ENCODE measurements around the gene ABCC5. TPM values are rescaled to one million over a fixed set of nuclear protein-coding genes. Genes with fewer than 3 reads are reported as not detected.

ABCC5 gene
- total and polyA plus RNA-seq, 2 experiments from 2014 or later: 14.7 to 17.1 TPM

GRCh38 chr3:183933160-183933559, 84.5 kb downstream of the ABCC5 start:
- Histone ChIP-seq H3K27me3 (replicated peaks; ENCODE audit: insufficient read depth) (no peaks in the 10 kb centered on the region), H3K4me3 (no peak overlapping the region), H3K79me2 (ENCODE audit: insufficient read depth) (no peaks in the 10 kb centered on the region), H3K4me2 (ENCODE audit: unreplicated experiment) (no peak overlapping the region), H4K20me1 (ENCODE audit: insufficient read depth) (no peaks in the 10 kb centered on the region), H3K9me3 (ENCODE audit: low read depth) (no peaks in the 10 kb centered on the region), H3K9ac (no peak overlapping the region), H3K4me1 (ENCODE audit: insufficient read depth) (no peaks in the 10 kb centered on the region), H2AFZ (no peak overlapping the region), H3F3A (ENCODE audit: insufficient read depth) (no peaks in the 10 kb centered on the region), H3K36me3 (ENCODE audit: low read depth) (peaks cover 3% of the 10 kb centered on the region), H3K9me2 (ENCODE audit: insufficient read depth) (no peaks in the 10 kb centered on the region), H3K27ac (no peak overlapping the region)
- in situ Hi-C loops (cut with MboI): no loop called here
- no peak for TF ChIP-seq EZH2phosphoT487 (IDR thresholded peaks at IDR 0.05; ENCODE audit: insufficient read depth, low read depth)
- no peak for TF ChIP-seq EZH2 (IDR thresholded peaks at IDR 0.05; ENCODE audit: insufficient read depth, poor library complexity, severe bottlenecking)
- DNase-seq: no peak
- WGBS, 2 experiments (ENCODE audit: low coverage in 1 of 2, low lambda C conversion rate in 2 of 2, missing lambda C conversion rate in 2 of 2): 90 to 95% methylated on average over 3 of the region's 3 CpGs

- no peak for DNase-seq
- Histone ChIP-seq H3K9me3 (ENCODE audit: low read depth) (no peaks in the 10 kb centered on the region), H2AFZ (no peak overlapping the region), H3F3A (ENCODE audit: insufficient read depth) (no peaks in the 10 kb centered on the region), H3K36me3 (ENCODE audit: low read depth) (no peaks in the 10 kb centered on the region; the same call in none of the 2 replicates), H3K27ac (no peak overlapping the region), H3K79me2 (ENCODE audit: insufficient read depth) (no peaks in the 10 kb centered on the region), H3K9me2 (ENCODE audit: insufficient read depth) (no peaks in the 10 kb centered on the region), H3K27me3 (replicated peaks; ENCODE audit: insufficient read depth) (no peaks in the 10 kb centered on the region), H4K20me1 (ENCODE audit: insufficient read depth) (no peaks in the 10 kb centered on the region), H3K4me3 (no peak overlapping the region), H3K9ac (no peak overlapping the region), H3K4me1 (ENCODE audit: insufficient read depth) (no peaks in the 10 kb centered on the region), H3K4me2 (ENCODE audit: unreplicated experiment) (no peak overlapping the region)
- WGBS, 2 experiments (ENCODE audit: low coverage in 1 of 2, low lambda C conversion rate in 2 of 2, missing lambda C conversion rate in 2 of 2): 96 to 97% methylated on average over 2 of the region's 2 CpGs
- in situ Hi-C loops (cut with MboI): no loop called here
- no peak for TF ChIP-seq EZH2phosphoT487 (IDR thresholded peaks at IDR 0.05; ENCODE audit: insufficient read depth, low read depth)
- no peak for TF ChIP-seq EZH2 (IDR thresholded peaks at IDR 0.05; ENCODE audit: insufficient read depth, poor library complexity, severe bottlenecking)
Measured at GRCh38 chr3:183931881-183932280, 85.8 kb downstream of the ABCC5 start.

GRCh38 chr3:183930086-183930485, 87.6 kb downstream of the ABCC5 start:
- TF ChIP-seq EZH2 (IDR thresholded peaks at IDR 0.05; ENCODE audit: insufficient read depth, poor library complexity, severe bottlenecking) (no peak), EZH2phosphoT487 (IDR thresholded peaks at IDR 0.05; ENCODE audit: insufficient read depth, low read depth) (no peak)

GRCh38 chr3:183927059-183927458, 90.6 kb downstream of the ABCC5 start:
- no peaks in the 10 kb centered on the region for H3K9me3 ChIP-seq (ENCODE audit: low read depth)
- H3K4me3 ChIP-seq: no peak overlapping the region
- no peak for TF ChIP-seq EZH2phosphoT487 (IDR thresholded peaks at IDR 0.05; ENCODE audit: insufficient read depth, low read depth)
- no peak for TF ChIP-seq EZH2 (IDR thresholded peaks at IDR 0.05; ENCODE audit: insufficient read depth, poor library complexity, severe bottlenecking)
- no peak overlapping the region for H3K9ac ChIP-seq
- H3K27me3 ChIP-seq (replicated peaks; ENCODE audit: insufficient read depth): no peaks in the 10 kb centered on the region
- no peaks in the 10 kb centered on the region for H3K79me2 ChIP-seq (ENCODE audit: insufficient read depth)
- H3K9me2 ChIP-seq (ENCODE audit: insufficient read depth): no peaks in the 10 kb centered on the region
- no peaks in the 10 kb centered on the region for H3K4me1 ChIP-seq (ENCODE audit: insufficient read depth)
- H2AFZ ChIP-seq: no peak overlapping the region
- DNase-seq: no peak
- in situ Hi-C loops (cut with MboI): no loop called here
- H3K36me3 ChIP-seq (ENCODE audit: low read depth): no peaks in the 10 kb centered on the region; the same call in 1 of the 2 replicates
- no peak overlapping the region for H3K27ac ChIP-seq
- H3K4me2 ChIP-seq (ENCODE audit: unreplicated experiment): no peak overlapping the region
- WGBS, 2 experiments (ENCODE audit: low coverage in 1 of 2, low lambda C conversion rate in 2 of 2, missing lambda C conversion rate in 2 of 2): 91 to 94% methylated on average over 3 of the region's 3 CpGs
- no peaks in the 10 kb centered on the region for H4K20me1 ChIP-seq (ENCODE audit: insufficient read depth)
- no peaks in the 10 kb centered on the region for H3F3A ChIP-seq (ENCODE audit: insufficient read depth)

More at GRCh38 chr3:183930086-183930485, 87.6 kb downstream of the ABCC5 start:
- Histone ChIP-seq H3K9me2 (ENCODE audit: insufficient read depth) (no peaks in the 10 kb centered on the region), H3K36me3 (ENCODE audit: low read depth) (no peaks in the 10 kb centered on the region; the same call in none of the 2 replicates), H3K27ac (no peak overlapping the region), H3K4me3 (no peak overlapping the region), H3K9me3 (ENCODE audit: low read depth) (no peaks in the 10 kb centered on the region), H3K4me2 (ENCODE audit: unreplicated experiment) (no peak overlapping the region), H2AFZ (no peak overlapping the region), H4K20me1 (ENCODE audit: insufficient read depth) (no peaks in the 10 kb centered on the region), H3F3A (ENCODE audit: insufficient read depth) (no peaks in the 10 kb centered on the region), H3K27me3 (replicated peaks; ENCODE audit: insufficient read depth) (no peaks in the 10 kb centered on the region), H3K79me2 (ENCODE audit: insufficient read depth) (no peaks in the 10 kb centered on the region), H3K9ac (no peak overlapping the region), H3K4me1 (ENCODE audit: insufficient read depth) (no peaks in the 10 kb centered on the region)
- in situ Hi-C loops (cut with MboI): no loop called here
- 90 to 91% methylated on average over 10 of the region's 10 CpGs for WGBS, 2 experiments (ENCODE audit: low coverage in 1 of 2, low lambda C conversion rate in 2 of 2, missing lambda C conversion rate in 2 of 2)
- DNase-seq: no peak

- H3K4me1 ChIP-seq (ENCODE audit: insufficient read depth): no peaks in the 10 kb centered on the region
- in situ Hi-C loops (cut with MboI): loop anchor here (25.0 kb wide), 1 partner anchor 612 kb away; no protein-coding TSS in a partner anchor
- no peaks in the 10 kb centered on the region for H3K9me2 ChIP-seq (ENCODE audit: insufficient read depth)
- H2AFZ ChIP-seq: no peak overlapping the region
- no peaks in the 10 kb centered on the region for H3F3A ChIP-seq (ENCODE audit: insufficient read depth)
- H3K4me3 ChIP-seq: no peak overlapping the region
- WGBS, 2 experiments (ENCODE audit: low coverage in 1 of 2, low lambda C conversion rate in 2 of 2, missing lambda C conversion rate in 2 of 2): 69 to 76% methylated on average over 7 of the region's 7 CpGs
- no peaks in the 10 kb centered on the region for H3K27me3 ChIP-seq (replicated peaks; ENCODE audit: insufficient read depth)
- no peak overlapping the region for H3K9ac ChIP-seq
- peak; percentile 43 for DNase-seq
- no peak overlapping the region for H3K27ac ChIP-seq
- no peaks in the 10 kb centered on the region for H4K20me1 ChIP-seq (ENCODE audit: insufficient read depth)
- no peak for TF ChIP-seq EZH2phosphoT487 (IDR thresholded peaks at IDR 0.05; ENCODE audit: insufficient read depth, low read depth)
- TF ChIP-seq EZH2 (IDR thresholded peaks at IDR 0.05; ENCODE audit: insufficient read depth, poor library complexity, severe bottlenecking): no peak
- no peaks in the 10 kb centered on the region for H3K79me2 ChIP-seq (ENCODE audit: insufficient read depth)
- H3K36me3 ChIP-seq (ENCODE audit: low read depth): peaks cover 3% of the 10 kb centered on the region; the same call in 1 of the 2 replicates
- H3K9me3 ChIP-seq (ENCODE audit: low read depth): no peaks in the 10 kb centered on the region
- H3K4me2 ChIP-seq (ENCODE audit: unreplicated experiment): no peak overlapping the region
Measured at GRCh38 chr3:183924956-183925355, 92.7 kb downstream of the ABCC5 start.
